HepG2 (cell line): ENCODE data around the gene CNTN2.

ENCODE experiments used
- HNRNPUL1 ChIP-seq: fragments of 200-400 bp; formaldehyde crosslinking; IDR thresholded peaks from 2 replicates; pipeline ENCODE4 v1.6.1; 2017; ENCODE audit warnings: low read depth, mild to moderate bottlenecking, low read length, moderate library complexity
- KAT7 ChIP-seq: IDR thresholded peaks from 2 replicates; pipeline ENCODE4 v1.6.1; 2018; ENCODE audit warnings: borderline replicate concordance, missing compliant biosample characterization
- PREB ChIP-seq: sonication (generic); formaldehyde crosslinking; IDR thresholded peaks from 2 replicates; pipeline ENCODE4 v1.4.0; 2020; ENCODE audit warnings: missing genetic modification reagents
- RXRB ChIP-seq: IDR thresholded peaks from 2 replicates; pipeline ENCODE4 v1.6.1; 2016; ENCODE audit warnings: borderline replicate concordance, missing genetic modification reagents, missing compliant biosample characterization
- ZFP90 ChIP-seq: sonication (generic); formaldehyde crosslinking; IDR thresholded peaks from 2 replicates; pipeline ENCODE4 v1.8.0; 2022; ENCODE audit warnings: missing genetic modification reagents, mild to moderate bottlenecking, inconsistent platforms, borderline replicate concordance
- ZNF292 ChIP-seq: sonication (generic); formaldehyde crosslinking; IDR thresholded peaks from 2 replicates; pipeline ENCODE4 v1.8.1; 2022; ENCODE audit warnings: mild to moderate bottlenecking, low read depth, missing genetic modification reagents, borderline replicate concordance
- ZNF678 ChIP-seq: sonication (generic); formaldehyde crosslinking; IDR thresholded peaks from 2 replicates; pipeline ENCODE4 v1.4.0; 2020; ENCODE audit warnings: mild to moderate bottlenecking, missing genetic modification reagents
- ZNF773 ChIP-seq: sonication (generic); formaldehyde crosslinking; IDR thresholded peaks from 2 replicates; pipeline ENCODE4 v1.4.0; 2020; ENCODE audit warnings: missing genetic modification reagents, borderline replicate concordance

GRCh38 chr1:205032508-205032907 is 10.5 kb upstream of the CNTN2 start:
- TF ChIP-seq RXRB (no peak), ZNF292 (CRISPR knock-in tag) (no peak), HNRNPUL1 (no peak), ZNF773 (CRISPR knock-in tag) (no peak), ZNF678 (no peak), KAT7 (no peak), ZFP90 (CRISPR knock-in tag) (no peak), PREB (CRISPR knock-in tag) (no peak)
